Osteoblast (primary cell): ENCODE measurements around the gene HS6ST1. TPM values are rescaled to one million over a fixed set of nuclear protein-coding genes. Genes with fewer than 3 reads are reported as not detected.
"Not testable (repeated sequence)": the region's sequence is repeated elsewhere in the genome, so short reads cannot be mapped to it uniquely, and the experiment has no call there.

Experiments
- DNase-seq: peaks from one replicate; pipeline ENCODE4 v3.0.0; 2011; ENCODE audit warnings: low spot score, mixed read lengths; ENCODE audit not compliant: insufficient read length; ENCODE audit errors: missing footprints
- H2AFZ ChIP-seq: 2 replicates; pipeline ENCODE4 v1.6.0; 2011; ENCODE audit warnings: mild to moderate bottlenecking, low read length
- H3K27ac ChIP-seq: 2 replicates; pipeline ENCODE4 v1.5.1; 2011; ENCODE audit warnings: mild to moderate bottlenecking, low read depth, low read length, moderate library complexity
- H3K27me3 ChIP-seq: 2 replicates; pipeline ENCODE4 v1.6.0; 2012; ENCODE audit warnings: mild to moderate bottlenecking, control low read depth, inconsistent platforms, low read length, moderate library complexity; ENCODE audit not compliant: insufficient read depth
- H3K36me3 ChIP-seq: 2 replicates; pipeline ENCODE4 v1.5.1; 2011; ENCODE audit warnings: mild to moderate bottlenecking, low read length, control low read depth, moderate library complexity; ENCODE audit not compliant: insufficient read depth
- H3K4me1 ChIP-seq: 2 replicates; pipeline ENCODE4 v1.5.1; 2011; ENCODE audit warnings: mild to moderate bottlenecking, low read length, control low read depth, moderate library complexity; ENCODE audit not compliant: insufficient read depth
- H3K4me2 ChIP-seq: 2 replicates; pipeline ENCODE4 v1.6.0; 2011; ENCODE audit warnings: mild to moderate bottlenecking, low read length; ENCODE audit not compliant: insufficient read depth
- H3K4me3 ChIP-seq: fragments of 200-600 bp; sonication (generic); 3 replicates; pipeline ENCODE4 v1.5.1; 2012; ENCODE audit warnings: mild to moderate bottlenecking, low read length, inconsistent platforms; ENCODE audit not compliant: insufficient read depth
- H3K79me2 ChIP-seq: 2 replicates; pipeline ENCODE4 v1.6.0; 2012; ENCODE audit warnings: mild to moderate bottlenecking, low read length, control low read depth, inconsistent platforms; ENCODE audit not compliant: insufficient read depth
- H3K9me3 ChIP-seq: 2 replicates; pipeline ENCODE4 v1.5.1; 2011; ENCODE audit warnings: low read depth, low read length, control low read depth
- H4K20me1 ChIP-seq: 2 replicates; pipeline ENCODE4 v1.6.0; 2012; ENCODE audit warnings: mild to moderate bottlenecking, low read length, control low read depth; ENCODE audit not compliant: insufficient read depth
- CTCF ChIP-seq: IDR thresholded peaks from 2 replicates; pipeline ENCODE4 v1.5.1; 2011; ENCODE audit warnings: mild to moderate bottlenecking, low read depth, low read length, moderate library complexity; ENCODE audit errors: extremely low read depth
- total RNA-seq: library from RNA; depleted of rRNA; stranded (reverse); fragments of >200 nt; gene quantifications from 2 replicates; pipeline ENCODE4 v1.2.3, GENCODE V29; 2012

Gene HS6ST1
- total RNA-seq, 1 donor, result 18.8 TPM

DNA sequence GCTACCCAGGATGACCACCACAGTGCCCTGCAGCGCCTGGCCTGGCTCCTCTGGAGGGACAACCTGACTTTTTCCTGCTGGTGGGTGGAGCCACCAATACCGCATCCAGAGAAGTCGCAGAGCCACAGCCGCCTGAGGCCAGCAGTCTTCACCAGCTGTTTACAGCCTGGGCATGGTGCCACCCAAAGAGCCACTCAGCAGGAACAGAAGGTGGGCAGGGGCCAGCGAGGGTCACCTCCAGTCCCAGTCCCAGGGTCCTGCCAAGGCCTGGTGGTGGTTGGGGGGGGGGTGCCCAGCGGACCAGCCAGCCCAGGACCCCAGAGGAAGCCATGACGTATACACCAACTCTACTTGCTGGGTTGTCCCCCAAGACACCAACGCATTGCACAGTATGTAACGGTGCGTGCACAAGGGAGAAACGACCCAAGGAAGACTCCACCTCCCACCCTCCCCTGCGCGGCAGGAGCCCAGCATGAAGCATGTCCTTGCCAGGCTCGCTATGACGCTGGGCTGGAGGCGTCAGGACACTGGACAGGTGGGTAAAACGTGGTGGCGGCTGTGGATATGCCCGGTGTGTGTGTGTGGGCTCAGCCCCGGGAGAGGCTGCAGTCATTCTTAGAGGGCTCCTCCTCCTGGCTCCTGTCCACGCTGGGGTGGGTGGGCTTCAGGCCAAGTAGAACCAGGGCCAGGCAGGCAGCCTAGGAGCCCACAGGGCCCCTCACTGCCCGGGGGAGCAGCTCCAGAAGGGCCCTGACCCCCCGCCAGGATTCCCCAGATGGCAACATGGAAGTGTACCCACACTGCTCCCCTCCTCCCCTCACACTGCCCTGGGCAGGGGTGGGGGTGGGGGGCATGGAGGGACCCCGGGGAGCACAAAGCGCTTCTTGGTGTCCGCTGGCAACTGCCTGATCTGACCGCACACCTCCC lies 49.3 kb downstream of the HS6ST1 start:
- H3K9me3 ChIP-seq, result no peaks in the 10 kb centered on the region
- DNase-seq, result peak; percentile 73
- H4K20me1 ChIP-seq, result peaks cover 15% of the 10 kb centered on the region
- H3K36me3 ChIP-seq, result no peaks in the 10 kb centered on the region
- TF ChIP-seq CTCF, result no peak
- H3K27me3 ChIP-seq, result no peaks in the 10 kb centered on the region
- no peak overlapping the region for H2AFZ ChIP-seq
- H3K4me2 ChIP-seq, result no peak overlapping the region
- H3K27ac ChIP-seq, result no peak overlapping the region
- no peaks in the 10 kb centered on the region for H3K4me1 ChIP-seq
- H3K79me2 ChIP-seq, result no peaks in the 10 kb centered on the region
- H3K4me3 ChIP-seq, result no peak overlapping the region

GRCh38 chr2:128268611-128269010 lies 50.1 kb downstream of the HS6ST1 start:
- H3K9me3 ChIP-seq, H3K4me2 ChIP-seq, H2AFZ ChIP-seq, H3K79me2 ChIP-seq, H3K36me3 ChIP-seq, H3K27ac ChIP-seq, H3K4me3 ChIP-seq, H3K27me3 ChIP-seq, DNase-seq, H3K4me1 ChIP-seq: not testable (repeated sequence)
- peaks cover 15% of the 10 kb centered on the region for H4K20me1 ChIP-seq

- not testable (repeated sequence) for H3K36me3 ChIP-seq
Observed at GRCh38 chr2:128268145-128268544, 50.5 kb downstream of the HS6ST1 start.

GRCh38 chr2:128267649-128268048 lies 51.0 kb downstream of the HS6ST1 start:
- DNase-seq, H3K4me1 ChIP-seq, H3K4me2 ChIP-seq, H3K4me3 ChIP-seq, H3K79me2 ChIP-seq, H3K36me3 ChIP-seq, H3K9me3 ChIP-seq, H2AFZ ChIP-seq, H3K27me3 ChIP-seq, H3K27ac ChIP-seq: not testable (repeated sequence)
- H4K20me1 ChIP-seq, result peaks cover 11% of the 10 kb centered on the region

More at GRCh38 chr2:128268145-128268544, 50.5 kb downstream of the HS6ST1 start:
- H3K4me1 ChIP-seq, H3K4me3 ChIP-seq, H3K79me2 ChIP-seq, H3K27me3 ChIP-seq, H3K27ac ChIP-seq, DNase-seq, H3K4me2 ChIP-seq, H2AFZ ChIP-seq, H3K9me3 ChIP-seq: not testable (repeated sequence)
- peaks cover 13% of the 10 kb centered on the region for H4K20me1 ChIP-seq

- H3K9me3 ChIP-seq, H2AFZ ChIP-seq, H3K36me3 ChIP-seq, H3K4me2 ChIP-seq, H3K27ac ChIP-seq, H3K27me3 ChIP-seq, H3K79me2 ChIP-seq, H3K4me3 ChIP-seq, DNase-seq, H3K4me1 ChIP-seq: not testable (repeated sequence)
- peaks cover 11% of the 10 kb centered on the region for H4K20me1 ChIP-seq
Observed at GRCh38 chr2:128267197-128267596, 51.5 kb downstream of the HS6ST1 start.

- not testable (repeated sequence) for H3K79me2 ChIP-seq, H3K4me1 ChIP-seq, H3K4me2 ChIP-seq, H3K36me3 ChIP-seq, H3K27me3 ChIP-seq, H3K4me3 ChIP-seq, H2AFZ ChIP-seq, H3K27ac ChIP-seq, DNase-seq, H3K9me3 ChIP-seq
- peaks cover 11% of the 10 kb centered on the region for H4K20me1 ChIP-seq
Observed at GRCh38 chr2:128266463-128266862, 52.2 kb downstream of the HS6ST1 start.

DNA sequence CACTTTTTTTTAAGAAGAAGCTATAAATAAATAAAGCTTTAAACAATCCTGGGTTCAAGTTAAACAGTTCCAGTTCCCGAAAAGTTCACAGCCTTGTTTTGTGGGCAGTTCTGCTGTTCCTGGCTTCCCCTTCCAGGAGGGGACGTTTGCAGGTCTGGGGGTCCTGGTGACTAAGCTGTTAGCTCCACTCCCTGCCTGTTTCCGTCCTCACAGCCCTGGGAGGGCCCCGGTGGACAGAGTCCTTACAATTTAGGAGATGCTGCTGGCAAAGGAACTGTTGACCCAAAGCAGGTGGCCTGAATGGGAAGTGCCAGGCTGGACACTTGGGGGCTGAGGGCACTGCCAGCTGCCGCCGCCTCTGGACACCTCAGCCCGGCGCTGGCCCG lies 53.1 kb downstream of the HS6ST1 start:
- H3K27me3 ChIP-seq, H3K4me1 ChIP-seq, H2AFZ ChIP-seq, H3K79me2 ChIP-seq, H4K20me1 ChIP-seq, H3K9me3 ChIP-seq, H3K4me3 ChIP-seq, H3K27ac ChIP-seq, DNase-seq, H3K4me2 ChIP-seq, H3K36me3 ChIP-seq: not testable (repeated sequence)
